Mucosa of descending colon (tissue), 3 donors: ENCODE measurements around the gene RDX. TPM values are rescaled to one million over a fixed set of nuclear protein-coding genes. Genes with fewer than 3 reads are reported as not detected.

ENCODE experiments used
- ATAC-seq: fragments of 200-7000 bp; cut with Tn5 transposase; one replicate; pipeline ENCODE4 v1.9.1; 2020; ENCODE audit warnings: mild to moderate bottlenecking, moderate library complexity
- DNase-seq, 3 donors: peaks; one replicate each; pipeline ENCODE4 v3.0.0-alpha.2; 2020
- H3K36me3 ChIP-seq: fragments of 200-600 bp; one replicate; pipeline ENCODE4 v1.8.0; 2021; ENCODE audit warnings: low read depth, mild to moderate bottlenecking
- H3K4me1 ChIP-seq: fragments of 200-600 bp; one replicate; pipeline ENCODE4 v1.8.0; 2021; ENCODE audit warnings: low read depth, mild to moderate bottlenecking
- H3K4me3 ChIP-seq: fragments of 200-600 bp; one replicate; pipeline ENCODE4 v1.8.0; 2021; ENCODE audit warnings: mild to moderate bottlenecking
- H3K9me3 ChIP-seq: fragments of 200-600 bp; one replicate; pipeline ENCODE4 v1.8.0; 2021; ENCODE audit warnings: mild to moderate bottlenecking
- CTCF ChIP-seq: fragments of 200-600 bp; IDR thresholded peaks from one replicate; pipeline ENCODE4 v1.8.0; 2022; ENCODE audit warnings: antibody characterized with exemption, mild to moderate bottlenecking
- intact Hi-C, 2 donors: fragments of 100-400 bp; cut with DNase I in 1 of 2; cut with micrococcal nuclease in 1 of 2; formaldehyde crosslinking; loops; one replicate each; pipeline versions ENCODE4 v1.11.0 to v1.11.1; 2022; cut with DNase I, micrococcal nuclease
- total RNA-seq, 3 donors: library from RNA; stranded (reverse); fragmentation: NEBNext Ultra II Directional in 2 of 3; extraction: Animal tissue kit (Norgen Biotek cat#: 25700) in 2 of 3; gene quantifications; one replicate each; pipeline versions ENCODE4 v1.2.1 to v1.2.4, GENCODE V29; 2021 to 2023
- donor health status: DM: no; HTN: no; CAD: no; lungs with moderate emphysema.
- donor health status: DM: no; HTN: no; CAD: no.
- donor health status: DM: no; HTN: yes; CAD: no.

RDX gene
- total RNA-seq, 3 donors from 2014 or later, result 26.7 to 83.7 (median 26.8) TPM

- intact Hi-C loops, result no loop called here
- no peak for ATAC-seq
- H3K36me3 ChIP-seq, result no peaks in the 10 kb centered on the region
- TF ChIP-seq CTCF, result no peak
- no peaks in the 10 kb centered on the region for H3K9me3 ChIP-seq
- no peak for DNase-seq
- no peak overlapping the region for H3K4me3 ChIP-seq
- H3K4me1 ChIP-seq, result no peaks in the 10 kb centered on the region
Observed at GRCh38 chr11:110126936-110127335, 169.5 kb downstream of the RDX start.

GRCh38 chr11:110125632-110126031 is 170.8 kb downstream of the RDX start:
- Histone ChIP-seq H3K9me3 (no peaks in the 10 kb centered on the region), H3K36me3 (no peaks in the 10 kb centered on the region), H3K4me3 (no peak overlapping the region), H3K4me1 (no peaks in the 10 kb centered on the region)
- TF ChIP-seq CTCF, result no peak
- intact Hi-C loops, result no loop called here
- DNase-seq (no peak), ATAC-seq (peak; percentile 42)

Other genes with a start within 250 kb of the RDX start
- 10 to 100 TPM; 15.9 to 28.7 (median 21.5) TPM for gene ZC3H12C, start 203.2 kb downstream of the RDX start, total RNA-seq
- 10 to 100 TPM; 18.7 to 24.3 (median 19.0) TPM for gene FDX1, start 133.3 kb upstream of the RDX start, total RNA-seq